ENCODE results near the gene CPTP.

CPTP gene

DNA sequence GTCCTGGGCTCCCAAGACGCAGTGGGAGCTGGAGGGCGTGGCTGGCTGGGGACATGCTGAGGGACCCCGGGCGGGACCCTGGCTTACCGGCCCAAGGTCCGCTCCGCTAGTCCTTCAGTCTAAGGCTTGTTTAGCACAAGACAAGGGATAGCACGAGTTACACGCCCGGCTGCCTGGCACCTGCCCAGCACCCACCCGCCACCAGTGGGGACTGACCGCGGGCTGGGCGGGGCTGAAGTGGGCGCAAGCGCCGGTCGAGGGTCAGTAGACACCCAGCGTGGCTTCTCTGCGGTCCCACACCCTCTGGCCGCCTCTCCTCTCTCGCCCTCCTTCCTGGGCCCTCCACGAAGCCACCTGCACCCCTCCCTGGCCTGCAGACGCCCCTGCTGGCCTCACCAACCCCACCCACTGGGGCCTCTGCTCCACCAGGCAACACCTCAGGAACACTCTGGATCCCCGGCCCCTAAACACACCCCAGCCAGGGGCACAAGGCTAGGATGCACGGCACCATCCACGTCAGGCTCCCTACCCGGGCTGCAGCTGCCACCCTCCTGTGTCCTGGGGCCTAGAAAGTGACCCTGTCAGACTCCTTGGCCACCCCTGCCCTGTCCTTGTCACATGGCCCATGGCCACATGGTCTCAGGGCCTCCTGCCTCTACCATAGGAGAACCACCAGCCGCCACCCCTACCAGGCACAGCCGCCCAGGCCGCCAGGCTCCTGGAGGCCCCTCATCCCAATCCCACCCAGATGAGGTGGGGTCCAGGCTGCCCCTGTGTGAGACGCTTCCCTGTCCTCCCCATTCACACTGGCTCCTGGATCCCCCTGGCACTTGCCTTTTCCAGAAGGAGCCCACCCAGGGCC lies 12.6 kb downstream of the CPTP start:
- DNase-seq, result no peak

DNA sequence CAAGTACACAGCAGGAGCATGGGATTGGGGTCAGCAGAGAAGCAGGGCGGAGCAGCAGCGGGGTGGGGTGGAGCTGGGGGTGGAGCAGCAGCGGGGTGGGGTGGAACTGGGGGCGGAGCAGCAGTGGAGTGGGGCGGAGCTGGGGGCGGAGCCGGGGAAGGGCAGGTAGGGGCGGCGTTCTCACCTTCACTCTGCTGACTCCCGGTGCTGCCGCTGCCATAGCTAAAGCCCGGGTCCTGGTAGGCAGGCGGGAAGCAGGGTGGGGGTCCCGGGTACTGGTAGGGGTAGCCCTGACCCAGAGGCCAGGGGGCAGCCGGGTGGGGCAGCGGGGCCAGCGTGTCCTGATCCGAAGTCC lies 13.2 kb downstream of the CPTP start:
- peak; percentile 50 to 58 for DNase-seq

DNA sequence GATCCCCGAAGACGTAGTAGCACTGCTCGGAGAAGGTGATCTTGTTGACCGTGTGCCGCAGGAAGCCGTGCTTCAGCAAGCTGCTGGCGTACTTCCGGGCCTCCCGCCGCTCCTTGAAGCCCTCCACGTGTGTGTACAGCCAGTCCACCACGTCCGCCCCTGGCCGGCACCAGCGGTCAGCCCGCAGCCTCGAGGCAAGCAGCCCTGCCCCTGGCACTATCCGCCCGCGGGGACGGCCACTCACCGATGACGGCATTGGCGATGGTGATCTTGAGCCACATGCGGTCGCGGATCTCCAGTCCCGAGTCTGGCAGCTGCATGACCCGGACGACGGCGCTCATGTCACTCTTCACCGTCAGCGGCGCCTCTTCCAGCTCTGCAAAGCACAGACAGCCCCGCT lies 13.7 kb downstream of the CPTP start:
- DNase-seq, result no peak

DNA sequence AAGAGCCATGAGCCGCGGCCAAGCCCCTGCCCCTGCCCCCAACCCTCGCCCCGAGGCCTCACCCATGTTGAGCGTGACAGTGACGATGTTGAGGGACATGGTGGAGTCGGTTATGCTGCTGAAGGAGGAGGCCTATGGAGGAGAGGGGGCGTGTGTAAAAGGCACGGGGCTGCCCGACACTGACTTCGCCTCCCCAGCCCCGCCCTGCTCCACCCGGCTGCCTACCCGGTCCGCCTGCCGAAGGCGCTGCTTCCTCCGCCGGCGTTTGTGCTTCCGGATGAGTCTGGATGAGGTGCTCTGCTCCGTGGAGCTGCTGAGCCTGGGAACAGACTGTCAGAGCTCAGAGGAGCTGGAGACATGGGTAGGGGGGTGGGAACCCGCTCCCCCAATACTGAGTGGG lies 15.6 kb downstream of the CPTP start:
- no peak for DNase-seq

DNA sequence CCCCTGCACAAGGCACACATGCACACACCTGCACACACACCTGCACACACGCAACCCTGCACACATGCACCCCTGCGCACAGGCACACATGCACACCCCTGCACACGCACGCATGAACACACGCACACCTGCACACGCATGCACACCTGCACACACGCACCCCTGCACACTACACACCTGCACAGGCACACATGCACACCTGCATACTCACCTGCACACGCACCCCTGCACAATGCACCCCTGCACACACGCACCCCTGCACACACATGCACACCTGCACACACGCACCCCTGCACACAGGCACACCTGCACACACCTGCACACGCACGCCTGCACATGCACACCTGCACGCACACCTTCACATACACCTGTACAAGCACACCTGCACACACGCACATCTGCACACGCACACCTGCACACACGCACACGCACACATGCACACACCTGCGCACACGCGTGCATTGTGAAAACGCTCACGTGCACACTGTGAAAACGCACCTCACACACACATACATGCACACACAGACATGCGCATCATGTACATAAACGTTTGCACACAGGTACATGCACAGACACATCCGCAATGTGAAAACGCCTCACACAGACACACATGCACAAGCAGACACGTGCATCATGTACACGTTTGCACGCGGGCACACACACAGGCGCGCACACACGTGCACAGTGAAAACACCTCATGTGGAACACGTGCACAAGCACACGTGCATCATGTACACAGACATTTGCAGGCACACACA lies 16.4 kb downstream of the CPTP start:
- DNase-seq, result no peak

DNA sequence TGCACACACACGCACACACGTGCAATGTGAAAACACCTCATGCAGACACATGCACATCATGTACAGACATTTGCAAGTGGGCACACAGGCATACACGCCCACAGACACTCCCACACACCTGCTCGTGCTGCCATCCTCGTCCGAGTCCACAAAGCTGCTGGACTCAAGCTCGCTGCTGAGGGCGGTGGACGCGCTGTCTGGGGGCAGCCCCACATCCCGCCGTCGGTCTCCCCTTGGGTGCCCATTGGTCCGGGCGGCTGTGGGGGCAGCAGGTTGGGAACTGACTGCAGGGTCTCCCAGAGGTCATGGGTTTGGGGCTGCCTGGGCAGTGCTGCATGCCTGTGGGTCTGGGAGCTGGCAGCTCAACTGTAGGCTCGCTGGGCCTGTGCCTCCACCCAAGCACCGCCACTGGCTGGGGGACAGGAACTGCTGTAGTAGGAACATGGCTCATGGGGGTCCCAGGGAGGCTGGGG lies 17.0 kb downstream of the CPTP start:
- DNase-seq, result no peak

DNA sequence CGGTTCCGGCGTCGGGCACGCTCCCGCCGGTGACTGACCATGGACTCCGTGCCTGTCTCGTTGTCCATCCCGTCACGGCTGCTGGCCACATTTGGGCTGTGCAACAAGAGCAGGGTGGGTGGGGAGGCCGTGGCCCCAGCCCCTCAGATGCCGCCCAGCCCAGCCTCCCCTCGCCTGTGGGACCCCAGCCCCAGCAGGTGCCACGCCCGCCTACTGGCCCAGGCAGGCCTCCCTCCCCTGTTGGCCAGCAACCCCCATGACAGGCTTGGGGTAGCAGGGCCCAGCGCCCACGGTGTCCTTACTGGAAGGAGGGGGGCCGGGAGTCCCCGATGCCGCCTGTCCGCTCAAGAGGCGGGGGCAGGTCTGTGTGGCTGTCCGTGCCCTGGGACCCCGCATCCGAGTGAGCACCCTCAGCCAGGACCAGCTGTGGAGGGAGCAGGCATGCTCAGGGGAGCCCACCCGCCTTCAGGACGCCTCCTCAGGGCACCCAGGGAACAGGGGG lies 17.5 kb downstream of the CPTP start:
- DNase-seq, result no peak

DNA sequence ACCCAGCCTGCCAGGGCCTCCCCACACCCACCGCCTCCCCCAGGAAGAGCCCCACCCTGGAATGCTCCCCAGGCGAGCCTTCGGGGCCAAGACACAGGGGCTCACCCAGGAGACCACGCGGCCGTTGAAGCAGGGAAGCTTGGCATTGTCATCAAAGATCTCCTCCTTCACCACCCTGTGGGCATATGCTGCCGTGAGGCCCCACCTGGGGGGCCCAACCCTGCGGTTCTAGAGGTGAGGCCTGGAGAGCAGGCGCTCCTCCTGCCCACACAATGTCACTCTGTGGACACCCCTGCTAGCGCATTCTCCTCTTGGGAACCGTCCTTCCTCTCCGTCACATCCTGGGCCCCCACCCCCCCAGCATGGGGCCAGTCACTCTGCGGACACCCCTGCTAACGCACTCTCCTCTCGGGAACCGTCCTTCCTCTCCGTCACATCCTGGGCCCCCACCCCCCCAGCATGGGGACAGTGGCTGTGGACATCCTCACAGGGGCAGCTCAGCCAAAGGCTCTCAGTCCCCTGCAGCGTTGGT lies 18.0 kb downstream of the CPTP start:
- DNase-seq, result no peak

DNA sequence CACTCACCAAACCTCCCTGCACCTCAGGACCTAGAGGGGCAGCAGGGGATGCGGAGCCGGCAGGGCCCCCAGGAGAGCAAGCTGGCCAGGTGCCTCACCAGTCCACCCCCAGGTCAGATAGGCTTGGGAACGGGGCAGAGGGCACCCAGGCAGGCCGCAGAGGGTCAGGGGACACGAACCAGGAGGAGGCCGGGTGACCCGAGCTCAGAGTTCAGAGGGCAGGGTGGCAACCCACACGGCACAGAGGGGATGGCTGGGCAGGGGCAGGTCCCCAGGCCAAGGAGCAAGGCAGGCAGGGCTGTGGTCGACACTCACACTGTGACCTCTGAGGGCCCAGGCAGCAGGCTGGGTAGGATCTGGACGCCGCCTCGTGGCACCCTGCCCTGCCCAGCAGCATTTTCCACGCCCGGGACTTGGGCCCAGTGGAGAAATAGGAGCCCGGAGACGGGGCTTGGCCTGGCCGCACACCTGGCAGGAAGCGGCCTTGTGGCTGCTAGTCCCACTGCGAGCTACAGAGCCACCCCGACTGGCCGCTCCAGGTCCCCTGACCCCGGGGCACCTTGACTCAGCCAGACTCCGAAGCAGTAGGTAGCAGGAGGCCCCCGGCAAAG lies 19.3 kb downstream of the CPTP start:
- no peak for DNase-seq

DNA sequence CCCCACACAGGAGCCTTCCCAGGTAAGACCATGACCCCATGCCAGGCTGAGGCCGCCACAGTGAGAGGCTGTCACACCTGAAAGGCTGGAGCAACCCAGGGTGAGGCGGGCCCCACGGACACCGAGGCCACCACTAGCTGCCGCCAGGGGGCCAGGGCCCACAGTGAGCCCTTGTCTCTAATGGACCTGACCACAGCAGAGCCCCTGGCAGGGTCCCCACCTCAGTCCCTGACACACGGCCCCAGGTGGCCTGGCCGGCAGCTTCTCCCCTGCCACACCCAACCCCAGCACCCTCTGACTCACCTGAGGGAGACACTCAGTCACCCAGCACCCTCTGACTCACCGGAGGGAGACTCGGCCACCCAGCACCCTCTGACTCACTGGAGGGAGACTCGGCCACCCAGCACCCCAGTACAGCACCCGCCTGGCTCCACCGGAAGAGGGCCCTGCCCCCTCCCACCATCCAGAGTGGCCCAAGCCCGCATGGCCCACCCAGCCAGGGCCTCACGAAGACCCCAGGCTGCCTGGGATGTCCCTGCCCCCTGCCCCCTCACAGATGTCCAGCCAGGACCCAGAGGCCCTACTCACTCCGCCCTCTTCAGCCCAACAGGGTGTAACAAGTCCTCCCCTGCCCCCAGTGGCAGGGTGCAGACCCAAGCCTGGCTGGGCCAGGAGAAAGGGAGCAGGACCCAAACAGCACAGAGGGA lies 20.2 kb downstream of the CPTP start:
- peak; percentile 62 to 65 for DNase-seq

DNA sequence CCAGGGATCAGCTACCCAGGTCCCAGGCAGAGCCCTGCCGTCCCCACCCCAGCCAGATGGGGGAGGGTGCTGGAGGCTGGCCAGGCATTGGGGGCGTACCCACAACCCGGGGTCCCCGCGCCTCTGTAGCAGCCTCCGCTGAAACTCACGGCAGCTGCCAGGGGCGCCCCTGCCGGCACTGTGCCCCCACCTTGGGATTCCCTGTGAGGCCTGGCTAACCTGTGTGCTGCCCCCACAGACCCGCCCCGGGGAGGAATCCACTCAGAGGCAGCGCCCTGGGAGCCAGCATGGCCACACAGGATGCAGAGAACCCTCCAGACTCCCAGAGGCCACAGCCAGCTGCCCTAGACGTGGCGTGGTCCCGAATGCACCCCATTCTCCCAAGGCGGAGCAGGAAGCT lies 20.8 kb downstream of the CPTP start:
- DNase-seq, result no peak

DNA sequence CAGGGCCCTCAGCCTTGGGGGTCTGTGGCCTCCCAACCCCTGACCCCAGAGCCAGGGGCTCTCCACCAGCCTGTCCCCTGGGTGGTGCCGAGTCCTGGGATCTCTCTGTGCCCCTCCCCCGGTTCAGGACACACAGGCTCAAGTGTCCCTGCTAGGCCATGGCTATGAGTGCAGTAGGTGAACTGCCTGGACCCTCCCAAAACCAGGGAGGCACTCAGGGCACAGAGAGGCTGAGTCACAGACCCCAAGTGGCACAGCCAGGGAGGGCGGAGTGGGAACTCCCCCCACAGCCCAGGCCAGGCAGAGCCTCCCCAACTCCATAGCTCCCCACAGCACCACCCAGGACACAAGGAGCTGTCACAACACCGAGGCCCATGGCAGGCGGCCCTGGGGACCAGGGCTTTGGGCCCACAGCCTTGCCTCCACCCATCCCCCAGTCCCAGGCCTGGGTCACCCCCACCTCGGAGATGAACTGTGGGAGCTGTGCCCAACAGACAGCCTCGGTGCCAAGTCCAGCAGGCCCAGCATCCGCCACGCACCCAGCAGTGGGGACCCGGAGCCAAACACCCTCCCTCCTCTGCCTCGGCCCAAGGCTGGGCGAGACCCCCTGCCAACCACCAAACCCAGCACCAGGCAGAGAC lies 21.4 kb downstream of the CPTP start:
- DNase-seq, result no peak

DNA sequence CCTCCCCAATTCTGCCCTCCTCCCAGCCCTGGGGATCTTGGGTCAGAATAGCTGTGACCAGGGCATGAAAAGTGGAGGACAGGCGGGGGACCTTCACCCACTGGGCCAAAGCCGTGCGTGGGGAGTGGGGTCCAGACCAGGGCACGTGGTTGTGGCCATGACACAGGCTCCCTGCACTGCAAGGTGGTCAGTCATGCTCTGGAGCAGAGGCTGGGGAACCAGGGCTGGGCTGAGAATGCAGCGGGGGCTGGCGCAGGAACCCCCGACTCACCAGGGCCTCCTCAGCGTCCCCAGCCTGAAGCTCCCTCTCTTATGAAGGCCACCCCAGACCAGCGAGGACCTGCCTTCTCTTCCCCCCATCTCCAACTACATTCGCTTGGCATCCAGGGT lies 21.9 kb downstream of the CPTP start:
- no peak for DNase-seq

DNA sequence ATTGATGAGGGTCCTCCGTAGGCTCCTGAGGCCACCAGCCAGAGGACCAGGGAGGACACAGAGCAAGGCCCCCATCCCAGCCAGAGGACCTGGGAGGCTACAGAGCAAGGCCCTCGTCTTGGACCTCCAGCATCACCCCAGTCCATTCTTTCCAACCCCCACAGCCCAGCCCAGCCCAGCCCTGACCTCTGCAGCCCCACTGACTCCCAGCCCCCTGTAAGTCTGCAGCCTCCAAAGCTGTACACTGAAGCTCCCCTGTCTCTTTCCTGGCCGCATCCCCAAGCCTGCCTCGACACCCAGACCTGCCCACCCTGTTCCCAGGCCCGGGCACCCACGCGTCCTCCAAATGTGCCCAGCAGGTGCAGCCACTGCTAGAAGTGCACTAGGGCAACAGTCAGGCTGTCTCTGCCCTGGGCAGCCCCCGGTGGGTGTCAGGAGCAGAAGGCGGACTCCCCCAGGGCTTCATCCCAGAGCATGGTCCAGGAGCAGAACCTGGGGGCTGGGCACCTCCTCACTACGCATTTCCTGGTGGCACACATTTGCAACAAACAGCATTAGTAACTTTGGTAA lies 22.5 kb downstream of the CPTP start:
- DNase-seq, result no peak

DNA sequence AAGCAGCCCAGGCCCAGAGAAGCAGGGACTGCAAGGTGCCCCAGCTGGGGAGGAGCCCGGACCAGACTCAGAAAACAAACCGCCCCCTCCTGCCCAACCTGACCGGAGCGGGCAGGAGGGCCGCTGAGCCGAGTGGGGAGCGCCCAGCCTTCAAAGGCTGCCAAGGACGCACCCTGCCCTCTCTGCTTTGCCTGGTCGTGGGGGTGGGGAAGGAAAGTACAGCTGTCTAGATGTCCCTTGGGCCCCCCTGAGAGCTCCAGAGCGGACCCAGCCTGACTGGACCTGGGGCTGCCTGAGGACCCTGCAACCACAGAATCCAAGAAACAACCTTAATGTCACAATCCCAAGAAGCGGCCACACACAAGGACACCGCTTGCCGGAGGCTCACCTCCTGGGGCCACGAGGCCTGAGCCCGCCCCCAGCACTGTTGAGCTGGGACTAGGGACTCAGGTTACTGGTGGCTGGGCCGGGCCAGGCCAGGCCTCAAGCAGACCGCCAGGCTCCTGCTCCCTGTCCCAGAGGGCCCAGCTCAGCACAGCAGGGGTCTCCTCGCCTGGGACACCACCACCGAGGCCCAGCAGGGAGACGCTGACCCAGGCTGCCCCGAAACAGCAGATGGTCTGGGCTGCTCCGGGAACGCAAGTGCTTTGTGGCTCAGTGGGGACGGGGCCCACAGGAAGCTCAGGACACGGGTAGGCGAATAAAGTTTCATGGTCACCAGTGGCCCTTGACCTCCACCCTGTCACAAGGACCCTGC lies 23.2 kb downstream of the CPTP start:
- DNase-seq, result no peak

DNA sequence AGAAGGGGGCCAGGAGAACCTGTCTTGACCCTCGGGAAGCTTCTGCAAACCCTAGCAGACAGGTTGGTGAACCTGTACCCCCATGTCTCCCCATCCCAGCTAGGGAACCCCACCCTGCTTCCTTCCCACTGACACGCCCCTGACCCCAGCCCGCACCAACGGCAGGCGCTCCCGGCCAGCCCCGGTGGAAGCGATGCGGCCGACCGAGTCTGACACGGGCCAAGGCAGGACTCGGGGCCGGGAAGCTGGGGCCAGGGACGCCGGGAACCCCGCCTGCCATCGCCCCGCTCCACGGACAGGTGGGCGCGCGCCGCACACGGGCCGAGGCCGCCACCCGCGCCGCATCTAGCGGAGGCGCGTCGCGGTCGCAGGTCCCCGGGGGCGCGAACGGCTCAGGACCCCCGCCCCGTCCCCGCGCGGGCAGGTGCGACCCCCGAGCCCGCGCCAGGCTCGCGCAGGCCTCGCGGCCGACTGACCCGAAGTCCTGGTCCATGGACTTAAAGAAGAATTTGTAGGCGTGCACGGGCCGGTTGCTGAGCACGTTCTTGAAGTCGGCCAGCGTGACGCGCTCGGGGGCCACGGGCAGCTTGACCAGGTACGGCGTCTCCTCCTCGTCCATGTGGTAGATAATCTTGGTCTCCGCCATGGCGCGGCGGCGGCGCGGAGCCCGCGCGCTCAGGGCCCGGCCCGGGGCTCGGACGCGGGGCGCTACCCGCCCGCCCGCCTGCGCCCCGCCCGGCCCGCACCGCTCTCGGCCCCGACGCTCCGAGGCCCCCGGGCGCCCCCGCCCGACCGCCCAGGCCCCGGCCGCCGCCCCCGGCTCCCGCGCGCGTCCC lies 24.0 kb downstream of the CPTP start:
- no peak for DNase-seq

DNA sequence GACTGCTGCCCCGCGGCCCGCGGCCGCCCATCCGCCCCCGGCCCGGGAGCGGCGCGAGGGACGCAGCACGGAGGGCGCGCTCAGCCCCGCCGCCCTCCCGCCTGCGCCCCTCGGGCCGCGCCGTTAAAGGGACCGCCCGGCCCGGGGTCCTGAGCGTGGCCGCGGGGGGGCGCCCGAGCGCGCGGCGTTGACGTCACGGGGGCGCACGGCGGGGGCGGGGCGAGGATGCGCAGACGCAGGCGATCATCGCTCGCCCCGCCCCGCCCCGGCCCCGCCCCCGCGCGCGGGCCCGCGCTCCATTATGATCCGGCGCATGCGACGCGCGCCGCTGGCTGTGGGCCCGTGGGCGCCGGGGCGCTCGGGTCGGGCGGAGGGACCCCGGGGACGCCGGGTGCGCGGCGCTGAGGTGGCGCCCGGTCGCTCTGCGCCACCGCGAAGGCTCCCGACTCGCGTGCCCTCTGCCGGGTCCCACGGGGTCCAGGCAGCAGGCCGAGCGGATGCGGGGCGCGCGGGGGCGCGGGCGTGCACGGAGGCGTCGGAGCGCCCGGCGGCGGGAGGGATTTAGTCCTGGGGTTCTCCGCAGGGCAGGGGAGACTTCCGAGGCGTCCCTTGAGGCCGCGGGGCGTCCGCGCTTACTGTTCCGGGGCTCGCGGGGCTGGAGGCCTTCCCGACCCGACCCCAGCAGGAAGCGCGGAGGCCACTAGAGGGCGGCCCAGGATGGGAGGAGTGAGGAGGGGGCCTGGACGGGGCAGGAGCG lies 24.8 kb downstream of the CPTP start, which contains the start of gene DVL1:
TSS of gene DVL1 (minus strand) at position 163 of the 757 bp plus-strand sequence. CDS start 353 bp downstream, outside the sequence.
- peak; percentile 74 to 76 for DNase-seq

DNA sequence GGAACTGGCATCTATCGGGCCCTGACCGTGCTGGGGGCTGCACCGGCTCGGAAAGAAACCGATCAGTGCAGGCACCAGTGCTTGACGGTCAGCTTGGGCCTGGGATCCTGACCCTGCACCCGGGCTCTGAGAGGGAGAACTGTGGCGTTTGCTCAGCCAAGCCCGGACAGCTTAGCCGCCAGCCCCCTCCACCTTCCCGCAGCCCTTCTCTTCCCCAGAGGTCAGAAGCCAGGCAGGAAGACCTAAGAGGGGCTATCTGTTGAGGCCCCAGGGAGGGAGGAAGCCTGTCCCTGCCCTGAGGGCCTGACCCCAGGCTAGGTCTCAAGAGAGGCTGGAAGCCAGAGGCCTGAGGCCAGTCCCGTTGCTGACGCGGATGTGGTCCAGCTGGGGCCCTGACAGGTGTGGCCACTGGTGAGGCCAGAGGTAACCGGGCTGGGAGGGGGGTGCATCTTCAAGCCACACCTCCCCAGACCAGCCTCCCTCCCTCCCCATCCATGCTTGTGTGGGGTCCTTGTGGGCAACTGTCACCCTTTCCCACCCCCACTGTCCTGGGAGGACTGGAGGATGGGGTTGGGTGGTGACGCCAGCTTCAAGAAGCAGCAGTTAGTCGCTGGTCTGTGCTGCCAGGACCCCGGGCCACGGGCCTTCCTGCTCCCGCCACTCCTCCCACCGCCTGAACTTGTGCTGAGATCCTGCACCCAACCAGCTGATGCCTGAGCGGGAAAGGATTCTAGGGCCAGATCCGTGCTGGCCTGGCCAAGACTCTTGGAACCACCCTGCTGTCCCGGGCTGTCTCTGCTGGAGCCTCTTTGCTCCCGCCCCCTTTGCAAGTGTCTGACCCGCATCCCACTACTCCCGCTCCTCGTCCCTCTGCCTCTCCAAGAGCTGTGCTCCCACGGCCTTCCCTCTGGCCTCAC lies 27.2 kb downstream of the CPTP start:
- no peak for DNase-seq

Data from stimulated activated CD4-positive, alpha-beta T cell treated with anti-CD3 and anti-CD28 coated beads, Interleukin-2, amount 100 ng/mL, for 24 hours (primary cell).